Stromal cell of bone marrow (primary cell): Measurements from ENCODE around the gene CCDC158.
"Not testable (repeated sequence)": the region's sequence is repeated elsewhere in the genome, so short reads cannot be mapped to it uniquely, and the experiment has no call there.

Source experiments
- DNase-seq: peaks from one replicate; pipeline ENCODE4 v3.0.0-alpha.2; 2012; ENCODE audit warnings: low read depth

Gene CCDC158

GRCh38 chr4:76309939-76310550 is 110.9 kb downstream of the CCDC158 start:
- no peak for DNase-seq

GRCh38 chr4:76308548-76308947 is 112.4 kb downstream of the CCDC158 start:
- no peak for DNase-seq

GRCh38 chr4:76307660-76308014 is 113.3 kb downstream of the CCDC158 start:
- no peak for DNase-seq

- DNase-seq: no peak
Measured at GRCh38 chr4:76306882-76307659, 113.9 kb downstream of the CCDC158 start.

- peak; percentile 32 for DNase-seq
Measured at GRCh38 chr4:76305971-76306881, 114.7 kb downstream of the CCDC158 start, which contains the start of gene STBD1. Gene STBD1 (plus strand): TSS chr4:76306733. CDS start chr4:76306770, 37 bp downstream.

GRCh38 chr4:76305033-76305687 is 115.8 kb downstream of the CCDC158 start:
- DNase-seq: no peak

- DNase-seq: no peak
Measured at GRCh38 chr4:76302826-76303438, 118.0 kb downstream of the CCDC158 start.

GRCh38 chr4:76301775-76302162 is 119.2 kb downstream of the CCDC158 start:
- DNase-seq: no peak

- peak; percentile 76 for DNase-seq
Measured at GRCh38 chr4:76301068-76301774, 119.7 kb downstream of the CCDC158 start.

- DNase-seq: no peak
Measured at GRCh38 chr4:76300012-76300411, 120.9 kb downstream of the CCDC158 start.

GRCh38 chr4:76298227-76298626 is 122.7 kb downstream of the CCDC158 start:
- DNase-seq: no peak

- DNase-seq: no peak
Measured at GRCh38 chr4:76296286-76296820, 124.6 kb downstream of the CCDC158 start.

- DNase-seq: peak; percentile 74
Measured at GRCh38 chr4:76293772-76294171, 127.2 kb downstream of the CCDC158 start.

GRCh38 chr4:76292730-76293129 is 128.2 kb downstream of the CCDC158 start:
- no peak for DNase-seq

GRCh38 chr4:76287811-76288210 is 133.1 kb downstream of the CCDC158 start:
- not testable (repeated sequence) for DNase-seq

- no peak for DNase-seq
Measured at GRCh38 chr4:76283900-76284299, 137.0 kb downstream of the CCDC158 start.

GRCh38 chr4:76282941-76283689 is 137.8 kb downstream of the CCDC158 start:
- DNase-seq: no peak

- DNase-seq: not testable (repeated sequence)
Measured at GRCh38 chr4:76281594-76281993, 139.3 kb downstream of the CCDC158 start.

GRCh38 chr4:76280488-76281441 is 140.2 kb downstream of the CCDC158 start:
- DNase-seq: no peak
